Fibroblast of lung (primary cell): ENCODE measurements around the gene XRCC1. TPM values are rescaled to one million over a fixed set of nuclear protein-coding genes. Genes with fewer than 3 reads are reported as not detected.
"Not testable (repeated sequence)": the region's sequence is repeated elsewhere in the genome, so short reads cannot be mapped to it uniquely, and the experiment has no call there.

Source experiments
- DNase-seq, 2 donors: peaks; one replicate each; pipeline versions ENCODE4 v3.0.0 to v3.0.0-alpha.2; 2010; ENCODE audit warnings: low read depth in 2 of 2
- H2AFZ ChIP-seq: 2 replicates; pipeline ENCODE4 v1.5.1; 2012; ENCODE audit warnings: low read length, control low read depth, inconsistent platforms
- H3K27ac ChIP-seq: 2 replicates; pipeline ENCODE4 v1.5.1; 2011; ENCODE audit warnings: low read length, control low read depth; ENCODE audit not compliant: insufficient read depth
- H3K27me3 ChIP-seq: 2 replicates; pipeline ENCODE4 v1.5.1; 2011; ENCODE audit warnings: mild to moderate bottlenecking, low read length; ENCODE audit not compliant: control insufficient read depth, insufficient read depth
- H3K36me3 ChIP-seq: 2 replicates; pipeline ENCODE4 v1.5.1; 2011; ENCODE audit warnings: low read length; ENCODE audit not compliant: control insufficient read depth, insufficient read depth
- H3K4me1 ChIP-seq: 2 replicates; pipeline ENCODE4 v1.5.1; 2011; ENCODE audit warnings: low read length; ENCODE audit not compliant: control insufficient read depth, insufficient read depth; ENCODE audit errors: extremely low read depth
- H3K4me2 ChIP-seq: 2 replicates; pipeline ENCODE4 v1.5.1; 2011; ENCODE audit warnings: low read length, control low read depth; ENCODE audit not compliant: insufficient read depth; ENCODE audit errors: extremely low read depth
- H3K4me3 ChIP-seq, 4 experiments: fragments of 200-600 bp in 1 of 4; sonication (generic) in 1 of 4; replicated peaks in 1 of 4; 2 replicates each; pipeline ENCODE4 v1.5.1; 2011 to 2016; ENCODE audit warnings: low read length in 4 of 4, low read depth in 3 of 4, mild to moderate bottlenecking in 3 of 4, control low read depth in 2 of 4, inconsistent platforms in 1 of 4, mixed read lengths in 1 of 4; ENCODE audit not compliant: insufficient read depth in 1 of 4; ENCODE audit errors: control extremely low read depth in 1 of 4
- H3K79me2 ChIP-seq: 2 replicates; pipeline ENCODE4 v1.5.1; 2012; ENCODE audit warnings: mild to moderate bottlenecking, low read length, inconsistent platforms; ENCODE audit not compliant: control insufficient read depth, insufficient read depth
- H3K9ac ChIP-seq: 2 replicates; pipeline ENCODE4 v1.5.1; 2011; ENCODE audit warnings: mild to moderate bottlenecking, low read length, control low read depth; ENCODE audit not compliant: insufficient read depth
- H3K9me3 ChIP-seq: 2 replicates; pipeline ENCODE4 v1.5.1; 2012; ENCODE audit warnings: low read depth, low read length; ENCODE audit not compliant: control insufficient read depth, insufficient read depth
- H4K20me1 ChIP-seq: 2 replicates; pipeline ENCODE4 v1.5.1; 2011; ENCODE audit warnings: low read length; ENCODE audit not compliant: control insufficient read depth, insufficient read depth; ENCODE audit errors: extremely low read depth
- CTCF ChIP-seq, 2 donors: IDR thresholded peaks in 1 of 2; conservative IDR thresholded peaks in 1 of 2; 1 replicate in 1 of 2; 2 replicates in 1 of 2; pipeline ENCODE4 v1.5.1; 2011 to 2012; ENCODE audit warnings: low read length in 2 of 2, control low read depth in 1 of 2, inconsistent platforms in 1 of 2, low read depth in 1 of 2, mild to moderate bottlenecking in 1 of 2
- EZH2 ChIP-seq: IDR thresholded peaks from 2 replicates; pipeline ENCODE4 v1.5.1; 2012; ENCODE audit warnings: low read length, control low read depth, mild to moderate bottlenecking; ENCODE audit errors: missing control alignments
- polyA plus RNA-seq, 2 donors: library from polyadenylated mRNA; depleted of rRNA in 1 of 2; stranded (reverse) in 1 of 2; unstranded in 1 of 2; fragments of >200 nt; gene quantifications; 2 replicates each; pipeline ENCODE4 v1.2.1, GENCODE V29; 2011 to 2012; ENCODE audit warnings: missing spikeins in 1 of 2
- total RNA-seq: library from RNA; depleted of rRNA; stranded (reverse); fragments of >200 nt; gene quantifications from 2 replicates; pipeline ENCODE4 v1.2.1, GENCODE V29; 2014

XRCC1 gene
- total and polyA plus RNA-seq, 2 donors (not counting 1 experiment from before 2014, with no cell fraction given): 8.6 to 14.5 TPM

- no peak overlapping the region for H3K9ac ChIP-seq
- DNase-seq: no peak
- no peaks in the 10 kb centered on the region for H4K20me1 ChIP-seq
- peaks cover 2% of the 10 kb centered on the region for H3K36me3 ChIP-seq
- H3K27ac ChIP-seq: no peak overlapping the region
- H2AFZ ChIP-seq: no peak overlapping the region
- no peak overlapping the region for H3K4me3 ChIP-seq
- no peaks in the 10 kb centered on the region for H3K79me2 ChIP-seq
- no peaks in the 10 kb centered on the region for H3K9me3 ChIP-seq
- no peaks in the 10 kb centered on the region for H3K27me3 ChIP-seq
- no peak overlapping the region for H3K4me2 ChIP-seq
- no peaks in the 10 kb centered on the region for H3K4me1 ChIP-seq
- no peak for TF ChIP-seq EZH2
- no peak for TF ChIP-seq CTCF (conservative IDR thresholded peaks at IDR 0.05 in 1 of 2, IDR thresholded peaks at IDR 0.05 in 1 of 2; ENCODE audit: low read depth in 1 of 2, low read length in 2 of 2)
These were observed 30.7 kb upstream of the XRCC1 start for GRCh38 chr19:43605875-43606568.

- H3K27ac ChIP-seq, DNase-seq, H2AFZ ChIP-seq, H3K4me2 ChIP-seq, H3K4me1 ChIP-seq, H4K20me1 ChIP-seq, H3K9me3 ChIP-seq, H3K9ac ChIP-seq, H3K4me3 ChIP-seq, H3K36me3 ChIP-seq, H3K27me3 ChIP-seq: not testable (repeated sequence)
- peaks cover 20% of the 10 kb centered on the region for H3K79me2 ChIP-seq
These were observed 25.0 kb upstream of the XRCC1 start for GRCh38 chr19:43600326-43600725.

- Histone ChIP-seq H3K9ac (no peak overlapping the region), H3K4me1 (peaks cover 6% of the 10 kb centered on the region), H3K9me3 (no peaks in the 10 kb centered on the region), H2AFZ (no peak overlapping the region), H3K4me3 (no peak overlapping the region), H3K79me2 (peaks cover 26% of the 10 kb centered on the region), H3K27ac (no peak overlapping the region), H4K20me1 (no peaks in the 10 kb centered on the region), H3K36me3 (peaks cover 9% of the 10 kb centered on the region), H3K27me3 (no peaks in the 10 kb centered on the region), H3K4me2 (no peak overlapping the region)
- TF ChIP-seq CTCF (conservative IDR thresholded peaks at IDR 0.05 in 1 of 2, IDR thresholded peaks at IDR 0.05 in 1 of 2; ENCODE audit: low read depth in 1 of 2, low read length in 2 of 2): no peak
- no peak for DNase-seq
These were observed 24.4 kb upstream of the XRCC1 start for GRCh38 chr19:43599635-43600295.
